Choroid plexus epithelial cell (primary cell): Measurements from ENCODE around the gene SLC16A11.
A peak's percentile ranks its signal among the peaks of the same experiment; 100 is the strongest.

Experiments used
- DNase-seq: peaks from one replicate; pipeline ENCODE4 v3.0.0-alpha.2; 2010; ENCODE audit warnings: low read depth
- H3K4me3 ChIP-seq: 2 replicates; pipeline ENCODE4 v1.5.1; 2011; ENCODE audit warnings: low read depth, mild to moderate bottlenecking, control low read depth, low read length, moderate library complexity
- TF ChIP-seq, protein P1 (sequence below): conservative IDR thresholded peaks from 2 replicates; pipeline ENCODE4 v1.5.1; 2011; ENCODE audit warnings: low read depth, mild to moderate bottlenecking, control low read depth, inconsistent platforms, low read length, moderate library complexity

The SLC16A11 gene

DNA sequence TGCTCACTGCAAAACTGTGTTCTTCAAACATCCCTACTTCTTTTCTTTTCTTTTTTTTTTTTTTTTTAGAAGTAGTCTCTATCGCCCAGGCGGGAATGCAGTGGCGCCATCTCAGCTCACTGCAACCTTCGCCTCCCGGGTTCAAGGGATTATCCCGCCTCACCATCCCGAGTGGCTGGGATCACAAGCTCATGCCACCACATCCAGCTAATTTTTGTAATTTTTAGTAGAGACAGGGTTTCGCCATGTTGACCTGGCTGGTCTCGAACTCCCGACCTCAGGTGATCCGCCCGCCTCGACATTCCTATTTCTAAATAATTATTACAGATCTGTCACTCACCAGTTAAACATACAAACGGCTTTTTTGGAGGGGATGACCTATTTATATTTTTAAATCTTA lies 32.5 kb downstream of the SLC16A11 start:
- TF ChIP-seq, protein P1, sequence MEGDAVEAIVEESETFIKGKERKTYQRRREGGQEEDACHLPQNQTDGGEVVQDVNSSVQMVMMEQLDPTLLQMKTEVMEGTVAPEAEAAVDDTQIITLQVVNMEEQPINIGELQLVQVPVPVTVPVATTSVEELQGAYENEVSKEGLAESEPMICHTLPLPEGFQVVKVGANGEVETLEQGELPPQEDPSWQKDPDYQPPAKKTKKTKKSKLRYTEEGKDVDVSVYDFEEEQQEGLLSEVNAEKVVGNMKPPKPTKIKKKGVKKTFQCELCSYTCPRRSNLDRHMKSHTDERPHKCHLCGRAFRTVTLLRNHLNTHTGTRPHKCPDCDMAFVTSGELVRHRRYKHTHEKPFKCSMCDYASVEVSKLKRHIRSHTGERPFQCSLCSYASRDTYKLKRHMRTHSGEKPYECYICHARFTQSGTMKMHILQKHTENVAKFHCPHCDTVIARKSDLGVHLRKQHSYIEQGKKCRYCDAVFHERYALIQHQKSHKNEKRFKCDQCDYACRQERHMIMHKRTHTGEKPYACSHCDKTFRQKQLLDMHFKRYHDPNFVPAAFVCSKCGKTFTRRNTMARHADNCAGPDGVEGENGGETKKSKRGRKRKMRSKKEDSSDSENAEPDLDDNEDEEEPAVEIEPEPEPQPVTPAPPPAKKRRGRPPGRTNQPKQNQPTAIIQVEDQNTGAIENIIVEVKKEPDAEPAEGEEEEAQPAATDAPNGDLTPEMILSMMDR, result no peak
- DNase-seq, result no peak
- peak overlapping the region; percentile 99 for H3K4me3 ChIP-seq

DNA sequence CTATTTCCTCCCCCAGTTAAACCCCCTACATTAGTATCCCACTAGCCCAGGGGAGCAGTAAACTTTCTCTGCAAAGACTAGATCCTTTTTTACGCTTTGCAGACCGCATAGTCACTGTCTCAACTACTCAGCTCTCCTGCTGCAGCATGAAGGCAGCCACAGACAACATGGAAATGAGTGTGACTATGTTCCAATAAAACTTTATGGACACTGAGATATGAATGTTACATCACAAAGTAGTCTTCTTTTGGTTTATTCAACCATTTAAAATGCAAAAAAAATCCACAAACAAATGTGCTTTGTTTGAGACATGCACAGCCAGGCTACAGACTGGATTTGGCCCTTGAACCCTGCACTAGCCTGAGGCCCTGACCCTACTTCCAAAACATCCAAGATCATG lies 33.4 kb downstream of the SLC16A11 start:
- TF ChIP-seq, protein P1, result no peak
- no peak for DNase-seq
- no peak overlapping the region for H3K4me3 ChIP-seq

DNA sequence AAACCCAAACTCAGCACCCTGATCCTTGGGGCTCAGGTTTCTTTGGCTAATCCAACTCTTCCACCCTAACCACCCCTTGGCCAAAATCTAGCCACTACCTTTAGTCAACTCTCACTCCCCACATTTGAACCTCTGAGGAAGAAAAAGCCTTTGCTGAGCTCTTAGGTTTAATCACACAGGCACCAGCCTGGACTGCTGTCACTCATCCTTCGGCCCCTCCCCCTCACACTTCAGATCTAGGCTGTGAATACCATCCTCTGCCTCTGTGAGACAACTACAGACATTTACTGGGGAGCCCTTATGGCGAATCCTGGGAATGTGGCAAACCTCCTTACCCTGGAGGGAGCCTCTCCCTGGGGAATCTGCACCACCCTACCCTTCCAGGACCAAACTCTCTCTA lies 36.7 kb downstream of the SLC16A11 start:
- DNase-seq, result no peak
- no peak overlapping the region for H3K4me3 ChIP-seq
- TF ChIP-seq, protein P1, result no peak

DNA sequence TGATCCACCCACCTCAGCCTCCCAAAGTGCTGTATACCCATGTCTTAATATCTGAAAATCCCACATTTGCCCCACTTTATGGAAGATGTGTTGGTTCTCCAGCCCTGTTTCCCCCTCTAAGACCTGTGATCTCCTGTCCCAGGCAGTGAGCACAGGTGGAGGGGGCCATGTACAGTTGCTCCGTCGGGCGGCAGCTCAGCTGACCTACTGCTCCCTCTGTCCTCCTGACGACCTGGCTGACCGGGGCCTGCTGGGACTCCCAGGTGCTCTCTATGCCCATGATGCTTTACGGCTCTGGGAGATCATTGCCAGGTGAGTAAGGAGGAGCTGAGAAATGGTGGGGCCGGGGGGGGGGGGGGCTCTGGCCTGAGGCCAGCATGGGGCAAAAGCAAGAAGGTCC lies 38.2 kb downstream of the SLC16A11 start:
- DNase-seq, result no peak
- TF ChIP-seq, protein P1, result no peak
- H3K4me3 ChIP-seq, result no peak overlapping the region

DNA sequence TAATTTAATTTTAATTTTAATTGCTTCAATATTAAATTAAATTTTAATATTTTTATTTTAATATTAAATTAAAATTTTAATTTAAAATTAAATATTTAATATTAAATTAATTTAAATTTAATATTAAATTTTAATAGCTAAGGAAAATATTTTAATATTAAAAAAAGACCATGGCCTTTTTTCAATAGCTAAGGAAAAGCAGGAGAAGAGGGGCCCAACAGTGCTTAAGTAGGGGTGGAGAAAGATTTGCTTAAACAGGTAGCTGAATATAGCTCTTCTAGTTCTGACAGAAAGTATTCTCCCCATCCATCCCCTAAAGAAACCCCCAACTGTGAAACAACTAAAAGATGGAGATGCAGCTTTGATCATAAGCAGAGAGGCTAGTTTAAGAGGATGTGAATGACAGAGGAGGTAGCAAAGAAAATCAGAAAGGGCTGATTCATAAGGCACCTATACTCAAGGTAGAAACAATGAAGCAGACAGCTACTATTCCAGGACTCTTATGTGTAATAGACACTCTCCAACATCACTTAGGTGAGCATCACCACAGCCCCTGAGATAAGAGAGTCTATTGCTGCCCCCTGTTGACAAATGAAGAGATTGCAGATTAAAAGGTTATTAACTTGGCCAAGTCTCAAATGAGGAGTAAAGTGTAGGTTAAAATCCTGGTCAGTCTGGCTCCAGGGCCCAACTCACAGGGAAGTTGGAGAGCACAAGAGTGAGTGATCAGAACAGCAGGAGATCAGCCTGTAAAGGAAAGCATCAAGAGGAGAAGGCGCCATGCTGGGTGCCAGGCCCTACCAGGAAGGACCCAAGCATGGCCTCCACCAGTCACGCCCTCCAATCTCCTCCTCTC lies 39.3 kb downstream of the SLC16A11 start:
- no peak overlapping the region for H3K4me3 ChIP-seq
- TF ChIP-seq, protein P1, result peak; percentile 72
- peak; percentile 73 for DNase-seq

DNA sequence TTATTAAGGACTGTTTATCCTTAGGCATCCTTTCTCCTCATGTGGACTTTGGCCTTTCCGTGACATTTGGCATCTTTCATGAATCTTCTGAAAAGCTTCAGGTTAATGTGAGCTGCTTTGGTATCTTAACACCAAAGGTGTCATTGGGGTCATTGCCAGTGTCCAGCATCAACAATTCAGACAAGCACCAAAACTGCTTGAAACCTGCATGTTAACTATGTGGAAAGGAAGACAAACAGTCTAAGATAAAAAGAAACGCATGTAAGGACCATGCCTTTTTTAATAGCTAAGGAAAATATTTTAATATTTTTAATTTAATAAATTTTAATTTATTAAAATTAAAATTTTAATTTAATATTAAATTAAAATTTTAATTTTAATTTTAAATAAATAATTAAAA lies 40.1 kb downstream of the SLC16A11 start:
- H3K4me3 ChIP-seq, result no peak overlapping the region
- no peak for DNase-seq
- TF ChIP-seq, protein P1, result no peak
